Measurements from ENCODE around the gene ITGB7.

DNA sequence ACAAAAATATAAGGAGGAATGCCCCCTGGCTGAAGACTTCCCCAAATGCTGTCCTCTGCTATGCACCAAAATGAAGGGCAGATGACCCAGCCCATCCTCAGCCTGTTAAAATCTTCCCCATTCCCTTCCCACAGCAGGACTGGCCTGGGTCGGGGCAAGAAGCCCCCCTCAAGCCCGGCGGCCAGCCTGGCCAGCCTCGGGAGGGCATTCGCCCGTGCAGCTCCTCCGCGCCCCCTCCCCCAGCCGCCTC is 24.5 kb upstream of the ITGB7 start:
- TF ChIP-seq POLR2A (IDR thresholded peaks at IDR 0.05), result no peak
- TF ChIP-seq, protein P1, sequence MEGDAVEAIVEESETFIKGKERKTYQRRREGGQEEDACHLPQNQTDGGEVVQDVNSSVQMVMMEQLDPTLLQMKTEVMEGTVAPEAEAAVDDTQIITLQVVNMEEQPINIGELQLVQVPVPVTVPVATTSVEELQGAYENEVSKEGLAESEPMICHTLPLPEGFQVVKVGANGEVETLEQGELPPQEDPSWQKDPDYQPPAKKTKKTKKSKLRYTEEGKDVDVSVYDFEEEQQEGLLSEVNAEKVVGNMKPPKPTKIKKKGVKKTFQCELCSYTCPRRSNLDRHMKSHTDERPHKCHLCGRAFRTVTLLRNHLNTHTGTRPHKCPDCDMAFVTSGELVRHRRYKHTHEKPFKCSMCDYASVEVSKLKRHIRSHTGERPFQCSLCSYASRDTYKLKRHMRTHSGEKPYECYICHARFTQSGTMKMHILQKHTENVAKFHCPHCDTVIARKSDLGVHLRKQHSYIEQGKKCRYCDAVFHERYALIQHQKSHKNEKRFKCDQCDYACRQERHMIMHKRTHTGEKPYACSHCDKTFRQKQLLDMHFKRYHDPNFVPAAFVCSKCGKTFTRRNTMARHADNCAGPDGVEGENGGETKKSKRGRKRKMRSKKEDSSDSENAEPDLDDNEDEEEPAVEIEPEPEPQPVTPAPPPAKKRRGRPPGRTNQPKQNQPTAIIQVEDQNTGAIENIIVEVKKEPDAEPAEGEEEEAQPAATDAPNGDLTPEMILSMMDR (IDR thresholded peaks at IDR 0.05), result peak in 2 of 12 donors; percentile 13 to 15
